ENCODE data around the gene SH2D2A.

DNA sequence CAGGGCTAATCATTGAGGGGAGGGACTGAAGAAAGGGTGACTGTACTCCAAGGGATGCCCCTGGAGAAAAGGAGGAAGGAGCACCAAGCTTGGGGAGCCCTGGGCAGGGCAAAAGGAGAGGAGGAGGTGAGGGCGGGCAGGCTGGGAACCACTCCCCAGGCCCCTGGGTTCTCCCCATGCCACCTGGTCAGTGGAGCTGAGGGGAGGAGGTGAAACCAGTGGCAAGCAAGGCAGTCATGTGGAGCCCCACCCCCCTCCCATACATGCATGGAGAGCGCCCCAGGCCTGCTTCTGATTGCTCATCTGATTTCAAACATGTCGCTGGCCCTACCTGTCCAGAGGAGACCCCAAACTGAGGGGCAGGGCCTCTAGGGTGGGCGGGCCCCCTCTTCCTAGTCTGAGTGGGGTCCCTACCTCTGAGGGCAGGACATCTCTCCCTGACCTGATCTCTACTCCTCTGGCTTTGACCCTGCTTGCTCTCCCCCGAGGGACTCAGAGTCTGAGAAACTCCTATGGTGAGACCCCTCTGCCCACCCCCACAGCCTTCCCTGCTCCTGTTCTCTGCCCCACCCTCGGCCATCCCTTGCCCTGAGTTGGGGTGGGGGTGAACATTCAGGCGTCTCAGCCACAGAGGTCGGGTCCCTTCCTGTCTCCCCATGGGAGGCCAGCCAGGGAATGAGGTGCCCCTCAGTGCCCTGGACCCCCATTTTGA is 23.7 kb upstream of the SH2D2A start:
- TF ChIP-seq, protein P1, sequence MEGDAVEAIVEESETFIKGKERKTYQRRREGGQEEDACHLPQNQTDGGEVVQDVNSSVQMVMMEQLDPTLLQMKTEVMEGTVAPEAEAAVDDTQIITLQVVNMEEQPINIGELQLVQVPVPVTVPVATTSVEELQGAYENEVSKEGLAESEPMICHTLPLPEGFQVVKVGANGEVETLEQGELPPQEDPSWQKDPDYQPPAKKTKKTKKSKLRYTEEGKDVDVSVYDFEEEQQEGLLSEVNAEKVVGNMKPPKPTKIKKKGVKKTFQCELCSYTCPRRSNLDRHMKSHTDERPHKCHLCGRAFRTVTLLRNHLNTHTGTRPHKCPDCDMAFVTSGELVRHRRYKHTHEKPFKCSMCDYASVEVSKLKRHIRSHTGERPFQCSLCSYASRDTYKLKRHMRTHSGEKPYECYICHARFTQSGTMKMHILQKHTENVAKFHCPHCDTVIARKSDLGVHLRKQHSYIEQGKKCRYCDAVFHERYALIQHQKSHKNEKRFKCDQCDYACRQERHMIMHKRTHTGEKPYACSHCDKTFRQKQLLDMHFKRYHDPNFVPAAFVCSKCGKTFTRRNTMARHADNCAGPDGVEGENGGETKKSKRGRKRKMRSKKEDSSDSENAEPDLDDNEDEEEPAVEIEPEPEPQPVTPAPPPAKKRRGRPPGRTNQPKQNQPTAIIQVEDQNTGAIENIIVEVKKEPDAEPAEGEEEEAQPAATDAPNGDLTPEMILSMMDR (IDR thresholded peaks at IDR 0.05; ENCODE audit: extremely low read depth in 1 of 2, insufficient read depth in 1 of 2, low read depth in 1 of 2, low read length in 2 of 2), result no peak
- TF ChIP-seq POLR2A (IDR thresholded peaks at IDR 0.05; ENCODE audit: low read depth, low read length) (no peak), GATA2 (IDR thresholded peaks at IDR 0.05; ENCODE audit: insufficient read depth, insufficient read length, low read depth, low read length) (no peak), MYC (IDR thresholded peaks at IDR 0.05; ENCODE audit: low read depth, low read length) (no peak), JUN (IDR thresholded peaks at IDR 0.05; ENCODE audit: borderline replicate concordance, insufficient read depth, insufficient read length, low read depth) (no peak), POLR2AphosphoS5 (IDR thresholded peaks at IDR 0.05; ENCODE audit: insufficient read depth, low read depth, low read length) (no peak), EZH2 (IDR thresholded peaks at IDR 0.05; ENCODE audit: borderline replicate concordance, low read depth, low read length, severe bottlenecking) (no peak), FOS (IDR thresholded peaks at IDR 0.05; ENCODE audit: borderline replicate concordance, insufficient read depth, low read length) (no peak)
- TF ChIP-seq, protein P2, sequence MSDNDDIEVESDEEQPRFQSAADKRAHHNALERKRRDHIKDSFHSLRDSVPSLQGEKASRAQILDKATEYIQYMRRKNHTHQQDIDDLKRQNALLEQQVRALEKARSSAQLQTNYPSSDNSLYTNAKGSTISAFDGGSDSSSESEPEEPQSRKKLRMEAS (IDR thresholded peaks at IDR 0.05; ENCODE audit: insufficient read depth, insufficient read length), result no peak

Measured in endothelial cell of umbilical vein (primary cell).